SIG-M5 treated with dmso at 0.1 percent for 504 hours (cell line): ENCODE measurements around the gene SYN1.

Experiments used
- DNase-seq: peaks from one replicate; lab custom pipeline; 2025; ENCODE audit not compliant: unreplicated experiment; lab: John Stamatoyannopoulos, UW

The SYN1 gene

DNA sequence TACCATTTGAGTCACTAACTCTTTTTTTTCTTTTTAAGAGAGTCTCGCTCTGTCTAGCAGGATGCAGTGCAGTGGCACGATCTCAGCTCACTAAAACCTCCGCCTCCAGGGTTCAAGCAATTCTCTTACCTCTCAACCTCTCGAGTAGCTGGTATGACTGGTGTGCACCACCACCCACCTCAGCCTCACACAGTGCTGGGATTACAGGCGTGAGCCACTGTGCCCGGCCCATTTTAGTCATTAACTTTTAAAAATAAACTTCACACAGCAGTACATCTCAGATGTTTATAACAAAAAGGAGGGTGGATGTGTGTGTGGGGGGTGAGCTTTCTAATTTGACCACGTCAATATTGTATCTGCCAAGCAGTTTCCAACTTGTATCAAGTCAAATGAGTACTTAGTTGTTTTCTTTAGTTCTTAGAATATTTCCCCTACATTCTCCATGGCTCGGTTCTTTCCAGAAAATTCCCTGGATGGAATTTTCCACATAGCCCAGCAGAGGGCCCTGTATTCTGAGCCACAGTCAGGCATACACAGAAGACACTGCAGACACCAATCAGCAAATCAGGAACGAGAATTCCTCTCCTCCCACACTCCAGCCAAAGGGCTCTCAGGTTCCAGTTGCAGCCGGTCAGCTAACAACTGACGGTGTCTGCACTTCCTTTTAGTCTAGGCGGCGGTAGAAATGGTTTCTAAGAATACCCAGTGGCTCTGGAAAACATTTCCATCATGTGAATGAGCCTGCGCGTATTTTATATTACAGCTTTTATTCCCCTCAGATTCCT is 78.7 kb downstream of the SYN1 start:
- DNase-seq = peak; percentile 63

DNA sequence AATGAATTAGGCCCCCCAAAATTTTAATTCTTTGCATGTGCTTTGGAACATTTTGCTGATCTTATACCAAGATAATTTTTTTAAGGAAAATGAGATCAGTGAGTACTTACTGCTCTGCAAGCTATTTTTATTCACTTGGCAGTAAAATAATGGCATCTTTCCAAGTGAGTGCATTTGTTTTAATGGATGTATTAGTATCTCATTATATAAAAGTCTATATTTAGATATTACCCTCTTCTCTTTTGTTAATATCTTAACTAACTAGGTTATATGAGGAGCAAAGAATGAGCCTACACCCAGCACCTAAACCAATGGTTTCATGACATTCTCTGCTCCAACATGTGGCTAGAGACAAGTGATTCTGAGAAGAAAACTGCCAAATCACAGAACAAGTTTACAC is 79.8 kb downstream of the SYN1 start:
- no peak for DNase-seq

DNA sequence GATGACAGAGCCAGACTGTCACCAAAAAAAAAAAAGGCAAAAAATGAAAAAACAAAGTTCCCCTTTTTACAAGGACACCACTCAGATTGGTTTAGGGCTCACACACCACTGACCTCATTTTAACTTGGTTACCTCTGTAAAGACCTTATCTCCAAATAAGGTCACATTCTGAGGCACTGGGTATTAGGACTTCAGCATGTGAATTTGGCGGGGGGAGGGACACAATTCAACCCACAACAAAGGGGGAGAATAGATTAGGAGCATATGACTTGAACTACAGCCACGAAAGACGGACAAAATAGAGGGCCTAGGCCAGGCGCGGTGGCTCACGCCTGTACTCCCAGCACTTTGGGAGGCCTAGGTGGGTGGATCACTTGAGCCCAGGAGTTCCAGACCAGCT is 89.6 kb downstream of the SYN1 start:
- no peak for DNase-seq

DNA sequence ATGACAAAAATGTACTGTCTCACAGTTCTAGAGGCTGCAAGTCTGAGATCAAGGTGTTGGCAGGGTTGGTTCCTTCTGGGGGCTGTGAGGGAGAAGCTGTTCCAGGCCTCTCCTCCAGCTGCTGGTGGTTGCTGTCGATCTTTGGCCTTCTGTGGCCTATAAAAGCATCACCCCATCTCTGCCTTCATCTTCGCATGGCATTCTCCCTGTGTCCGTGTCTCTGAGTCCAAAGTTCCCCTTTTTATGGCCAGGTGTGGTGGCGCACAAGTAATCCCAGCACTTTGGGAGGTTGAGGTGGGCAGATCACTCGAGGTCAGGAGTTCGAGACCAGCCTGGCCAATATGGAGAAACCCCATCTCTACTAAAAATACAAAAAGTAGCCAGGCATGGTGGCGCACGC is 90.1 kb downstream of the SYN1 start:
- no peak for DNase-seq

DNA sequence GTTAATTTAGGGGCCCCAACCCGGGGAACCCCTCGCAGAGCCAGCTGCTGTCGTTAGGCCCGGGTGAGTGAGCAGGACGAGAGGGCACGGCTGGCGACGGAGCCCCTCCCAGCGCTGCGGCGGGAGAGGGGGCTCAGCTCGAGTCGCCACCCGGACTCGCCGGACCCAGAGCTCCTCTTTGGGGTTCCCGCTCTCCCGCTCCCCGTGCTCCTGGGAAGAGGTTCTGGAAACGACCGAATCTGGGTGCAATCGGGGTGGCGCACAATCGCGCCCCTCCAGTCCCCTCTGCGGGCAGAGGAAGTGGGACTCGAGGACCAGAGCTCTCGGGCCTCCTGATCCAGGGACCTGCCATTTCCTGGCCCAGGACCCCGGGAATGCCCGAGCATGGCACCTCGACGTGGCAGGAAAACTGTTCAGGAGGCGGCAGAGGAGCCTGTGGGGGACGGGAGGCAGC is 95.9 kb downstream of the SYN1 start:
- no peak for DNase-seq

DNA sequence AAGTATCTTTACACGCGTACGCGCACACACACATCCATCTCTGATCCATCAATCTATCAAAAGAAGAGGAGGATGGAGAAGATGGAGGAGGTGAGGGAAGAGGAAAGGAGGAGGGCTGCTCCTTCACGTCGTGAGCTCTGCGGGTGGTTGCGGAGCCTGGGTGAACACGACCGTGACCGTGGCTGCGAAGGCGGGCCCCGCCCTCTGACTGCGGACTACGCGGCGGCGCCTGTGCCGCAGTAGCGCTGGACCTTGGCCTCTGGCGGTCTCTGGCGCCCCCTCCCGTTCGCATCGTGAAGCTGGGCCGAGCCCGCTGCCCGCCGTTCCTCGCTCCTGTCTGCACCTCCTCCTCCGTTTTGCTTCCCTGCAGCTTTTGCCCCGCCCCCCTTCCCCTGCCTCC is 96.4 kb downstream of the SYN1 start:
- DNase-seq = peak; percentile 46
